GM21526 (cell line): ENCODE results near the gene RIMBP2.
"Not testable (repeated sequence)": the region's sequence is repeated elsewhere in the genome, so short reads cannot be mapped to it uniquely, and the experiment has no call there.

Experiments used
- ATAC-seq: cut with Tn5 transposase; IDR thresholded peaks from one replicate; pipeline ENCODE4 v1.9.1; 2021; ENCODE audit warnings: moderate library complexity; ENCODE audit not compliant: unreplicated experiment, low FRiP score

RIMBP2 gene

GRCh38 chr12:130611026-130611905, 104.8 kb downstream of the RIMBP2 start:
- no peak for ATAC-seq

GRCh38 chr12:130609966-130610365, 106.1 kb downstream of the RIMBP2 start:
- ATAC-seq: no peak

GRCh38 chr12:130608831-130609230, 107.3 kb downstream of the RIMBP2 start:
- ATAC-seq: no peak

- ATAC-seq: no peak
Measured at GRCh38 chr12:130608132-130608531, 108.0 kb downstream of the RIMBP2 start.

GRCh38 chr12:130606231-130606630, 109.9 kb downstream of the RIMBP2 start:
- ATAC-seq: no peak

DNA sequence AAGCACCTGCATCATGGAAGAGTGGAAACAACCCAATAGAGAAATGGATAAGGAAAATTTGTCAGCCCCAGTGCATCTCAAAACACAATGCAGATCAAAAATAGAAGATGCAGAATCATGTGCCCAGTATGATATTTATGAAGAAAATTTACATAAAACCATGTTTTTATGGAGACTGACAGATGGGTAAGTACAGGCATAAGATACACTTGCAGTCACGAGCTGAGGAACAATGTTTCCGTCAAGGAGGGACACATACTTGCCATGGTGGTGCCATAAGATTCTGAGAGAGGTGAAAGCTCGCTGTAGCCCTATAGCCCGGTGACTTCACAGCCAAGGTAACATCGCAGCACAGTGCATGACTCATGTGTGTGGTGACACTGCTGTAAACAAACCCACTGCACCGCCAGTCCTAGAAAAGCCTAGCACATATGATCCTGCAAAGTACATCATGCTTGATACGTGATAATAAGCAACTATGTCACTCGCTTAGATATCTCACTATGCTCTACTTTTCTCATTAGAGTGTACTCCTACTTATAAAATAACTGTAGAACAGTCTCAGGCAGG, 112.6 kb downstream of the RIMBP2 start:
- ATAC-seq: no peak

DNA sequence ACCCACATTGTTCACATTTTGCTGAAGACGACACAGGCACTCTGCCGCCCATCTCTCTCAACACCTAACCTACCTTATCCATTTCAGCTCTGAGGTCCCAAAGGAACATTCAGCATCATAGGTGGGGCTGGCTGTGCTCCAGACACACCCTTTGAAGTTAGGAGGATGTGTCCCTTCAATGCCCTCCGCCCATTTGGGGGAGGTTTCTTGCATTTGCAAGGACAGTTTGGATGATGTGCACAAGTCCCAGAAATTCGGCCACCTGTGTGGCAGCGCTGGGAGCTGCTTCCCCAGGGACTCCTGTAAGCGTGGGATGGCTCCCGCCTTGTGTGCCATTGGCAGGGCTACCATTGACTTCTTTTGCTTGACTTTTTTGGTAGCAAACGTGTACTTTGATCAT, 113.8 kb downstream of the RIMBP2 start:
- ATAC-seq: no peak

DNA sequence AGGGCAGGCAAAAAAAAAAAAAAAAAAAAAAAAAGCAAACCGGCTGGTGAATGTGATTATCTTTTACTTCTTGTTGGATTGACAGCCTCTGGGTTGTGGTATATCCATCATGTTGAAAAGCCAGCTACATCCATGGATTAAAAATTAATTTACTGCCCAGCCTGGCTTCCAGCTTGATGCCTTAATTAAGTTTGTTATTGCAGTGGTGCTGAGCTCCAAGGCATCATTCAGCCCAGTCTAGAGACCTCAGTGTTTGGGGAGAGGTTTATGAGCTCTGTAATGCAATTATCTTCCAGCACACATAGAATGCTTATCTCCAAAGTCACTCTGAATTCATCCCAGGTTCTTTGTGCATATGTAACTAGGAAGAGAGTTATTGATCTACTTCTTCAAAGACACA, 114.8 kb downstream of the RIMBP2 start:
- ATAC-seq: no peak

DNA sequence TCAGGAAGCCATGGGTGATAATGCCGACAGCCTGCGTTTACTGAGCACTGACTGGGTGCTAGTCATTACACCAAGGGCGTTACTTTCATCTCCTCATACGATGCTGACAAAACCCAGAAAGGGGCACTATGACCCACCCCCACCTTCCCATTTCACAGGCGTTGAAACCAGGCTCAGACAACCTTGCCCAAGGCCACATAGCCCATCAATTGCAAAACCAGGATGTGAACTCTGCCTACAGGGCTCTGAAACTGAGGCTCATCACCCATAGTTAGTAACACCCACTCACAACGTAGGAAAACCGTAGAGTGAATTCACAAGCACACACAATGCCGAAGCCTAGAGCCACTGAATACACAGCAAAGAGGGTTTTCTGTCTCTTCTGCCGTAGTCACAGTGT, 119.9 kb downstream of the RIMBP2 start:
- no peak for ATAC-seq

GRCh38 chr12:130595566-130595965, 120.5 kb downstream of the RIMBP2 start:
- no peak for ATAC-seq

DNA sequence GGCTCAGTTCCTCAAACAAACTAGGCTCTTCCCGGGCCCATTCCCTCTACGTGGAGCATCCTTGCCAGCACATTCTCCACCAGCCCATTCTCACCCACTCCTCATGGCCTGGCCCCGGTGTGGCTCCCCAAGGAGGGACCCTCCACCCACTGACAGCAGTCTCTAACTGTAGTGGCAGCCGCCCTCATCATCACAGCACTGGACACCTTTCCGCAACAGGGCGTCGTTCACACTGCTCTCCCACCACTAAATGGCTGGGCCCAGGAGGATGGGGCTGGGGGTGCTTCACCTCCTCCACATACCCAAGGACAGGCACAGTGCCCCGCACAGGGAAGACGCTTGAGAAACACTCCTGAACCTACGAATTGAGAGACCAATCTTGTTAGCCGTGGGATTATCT, 123.0 kb downstream of the RIMBP2 start:
- ATAC-seq: no peak

DNA sequence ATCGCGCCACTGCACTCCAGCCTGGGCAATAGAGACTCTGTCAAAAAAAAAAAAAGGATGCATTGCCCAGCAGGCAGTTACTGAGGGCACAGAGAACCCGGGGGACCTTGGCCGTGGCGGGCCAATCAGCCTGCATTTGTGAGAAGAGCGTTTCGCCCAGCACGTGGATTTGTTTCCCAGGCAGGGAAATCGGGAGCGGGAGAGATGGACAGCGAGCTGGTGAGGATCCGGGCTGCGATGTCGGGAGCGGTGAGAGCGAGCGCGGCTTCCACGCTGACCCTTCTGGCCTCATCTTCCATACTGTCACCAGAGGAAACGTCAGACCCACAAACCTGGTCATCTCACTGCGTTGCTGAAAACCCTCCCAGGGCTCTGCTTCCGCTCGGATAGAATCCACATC, 123.5 kb downstream of the RIMBP2 start:
- no peak for ATAC-seq

DNA sequence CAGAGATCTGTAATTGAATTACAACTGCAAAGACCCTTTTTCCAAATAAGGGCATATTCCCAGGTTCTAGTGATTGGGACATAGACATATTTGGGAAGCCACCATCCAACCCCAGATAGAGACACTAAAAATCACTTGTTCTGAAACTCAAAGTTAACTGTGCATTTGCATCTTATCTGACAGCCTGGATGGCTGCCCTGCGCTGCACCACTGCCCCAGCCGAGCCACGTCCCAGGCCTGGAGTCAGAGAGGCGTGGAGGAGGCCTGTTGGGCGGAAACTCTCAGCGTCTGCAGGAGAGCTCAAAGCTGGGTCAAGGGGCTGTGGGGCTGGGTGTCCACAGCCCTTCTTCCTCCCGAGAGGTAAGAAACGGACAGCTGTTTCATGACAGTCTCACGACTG, 124.4 kb downstream of the RIMBP2 start:
- ATAC-seq: no peak

DNA sequence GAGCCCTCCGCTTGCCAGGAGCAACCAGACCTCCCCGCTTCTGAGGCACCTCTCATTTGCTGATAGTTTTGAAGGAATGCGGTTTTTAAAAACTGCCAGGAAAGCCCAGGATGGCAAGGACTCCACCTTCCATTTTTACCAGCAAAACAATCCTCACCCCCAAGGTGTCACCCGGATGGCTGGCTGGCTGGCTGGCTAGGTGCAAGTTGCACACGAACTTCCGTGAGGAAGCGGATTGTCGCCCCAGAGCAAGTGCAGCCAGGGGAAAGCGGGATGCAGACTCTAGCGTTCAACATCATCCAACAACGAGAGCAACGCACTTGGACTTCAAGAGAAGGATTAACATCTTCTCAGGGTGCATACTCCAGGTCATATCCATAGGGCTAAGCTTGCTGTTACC, 125.4 kb downstream of the RIMBP2 start:
- ATAC-seq: no peak

- no peak for ATAC-seq
Measured at GRCh38 chr12:130589540-130590317, 126.4 kb downstream of the RIMBP2 start.

DNA sequence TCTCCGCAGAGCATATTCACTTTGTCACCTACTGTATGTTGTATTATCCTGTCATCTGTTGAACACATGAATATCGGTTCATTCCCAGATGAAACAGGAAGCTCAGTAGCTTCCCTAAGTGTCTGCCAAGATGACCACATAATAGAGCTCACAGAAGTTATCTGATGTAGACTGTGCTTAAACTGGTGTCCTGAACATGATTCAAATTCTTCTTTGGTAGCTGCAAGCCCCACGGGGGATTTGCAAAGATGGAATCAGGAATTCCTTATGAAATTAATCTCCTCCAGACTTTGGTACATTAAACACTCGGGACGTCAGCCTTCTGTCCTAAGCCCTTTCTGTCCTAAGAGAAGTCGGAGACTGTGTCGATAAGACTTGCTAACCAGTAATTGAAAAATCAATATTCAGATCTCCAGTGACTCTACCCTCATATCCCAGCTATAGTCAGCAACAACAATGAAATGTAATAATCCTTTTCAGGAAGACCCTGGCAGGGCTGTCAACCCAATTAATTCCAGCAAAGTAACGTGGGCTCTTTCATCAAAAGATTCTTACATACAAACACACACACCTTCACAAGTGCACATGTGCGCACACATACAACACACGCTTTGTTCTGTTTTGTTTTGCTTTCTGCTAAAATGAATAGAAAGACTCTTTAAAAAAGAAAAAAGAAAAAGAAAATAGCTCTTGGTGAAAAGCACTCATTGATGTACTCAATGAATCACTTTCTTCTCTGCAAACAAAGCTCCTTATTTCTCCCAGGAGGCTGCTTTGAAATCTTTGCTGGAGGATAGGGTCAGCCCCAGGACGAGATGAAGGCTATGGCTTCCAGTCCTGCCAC, 127.2 kb downstream of the RIMBP2 start:
- ATAC-seq: no peak

GRCh38 chr12:130587966-130588365, 128.1 kb downstream of the RIMBP2 start:
- ATAC-seq: no peak

DNA sequence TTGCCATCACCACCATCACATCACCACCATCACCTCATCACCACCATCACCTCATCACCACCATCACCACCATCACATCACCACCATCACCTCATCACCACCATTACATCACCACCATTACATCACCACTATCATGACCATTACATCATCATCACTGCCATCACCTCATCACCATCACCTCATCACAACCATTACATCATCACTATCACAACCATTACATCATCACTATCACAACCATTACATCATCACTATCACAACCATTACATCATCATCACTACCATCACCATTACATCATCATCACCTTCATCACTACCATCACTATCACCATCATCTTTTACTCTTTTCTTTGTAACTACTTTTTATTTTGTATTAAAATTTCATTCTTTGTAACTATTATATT, 131.6 kb downstream of the RIMBP2 start:
- ATAC-seq: not testable (repeated sequence)

- no peak for ATAC-seq
Measured at GRCh38 chr12:130583800-130584199, 132.3 kb downstream of the RIMBP2 start.

DNA sequence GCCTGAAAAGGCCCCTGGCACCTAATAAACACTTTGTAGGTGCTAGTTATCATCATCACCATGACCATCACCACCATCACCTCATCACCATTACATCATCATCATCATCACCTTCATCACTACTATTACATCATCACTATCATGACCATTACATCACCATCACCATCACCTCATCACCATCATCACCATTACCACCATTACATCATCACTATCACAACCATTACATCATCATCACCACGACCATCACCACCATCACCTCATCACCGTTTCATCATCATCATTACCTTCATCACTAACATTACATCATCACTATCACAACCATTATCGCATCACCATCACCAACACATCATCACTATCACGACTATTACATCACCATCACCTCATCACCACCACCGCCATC, 132.8 kb downstream of the RIMBP2 start:
- no peak for ATAC-seq

- ATAC-seq: no peak
Measured at GRCh38 chr12:130582286-130582685, 133.8 kb downstream of the RIMBP2 start.
